AG20443 (cell line): ENCODE data around the gene MAP3K20.
A peak's percentile ranks its signal among the peaks of the same experiment; 100 is the strongest.
"Not testable (repeated sequence)": the region's sequence is repeated elsewhere in the genome, so short reads cannot be mapped to it uniquely, and the experiment has no call there.

Experiments
- DNase-seq: peaks from one replicate; pipeline ENCODE4 v3.0.0; 2012; ENCODE audit warnings: low spot score, mixed read lengths

Gene MAP3K20

DNA sequence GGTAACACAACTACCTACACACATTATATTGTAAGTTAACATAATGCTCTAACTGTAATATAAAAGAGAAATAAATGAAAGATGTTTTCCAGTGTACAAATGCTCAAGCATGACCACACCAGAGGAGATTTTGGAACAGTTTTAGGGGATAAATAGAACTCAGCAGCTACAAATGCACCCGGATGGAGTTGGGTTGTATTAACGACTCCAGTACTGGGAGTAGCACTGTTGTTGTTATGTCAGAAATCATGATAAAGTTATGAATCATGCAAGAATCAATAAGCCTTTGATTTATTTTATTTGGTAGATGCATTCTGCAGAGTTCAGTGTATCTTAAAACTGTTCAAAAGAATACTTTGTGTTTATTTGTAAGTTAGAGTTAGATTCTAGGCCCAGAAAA lies 126.9 kb downstream of the MAP3K20 start:
- DNase-seq = no peak

DNA sequence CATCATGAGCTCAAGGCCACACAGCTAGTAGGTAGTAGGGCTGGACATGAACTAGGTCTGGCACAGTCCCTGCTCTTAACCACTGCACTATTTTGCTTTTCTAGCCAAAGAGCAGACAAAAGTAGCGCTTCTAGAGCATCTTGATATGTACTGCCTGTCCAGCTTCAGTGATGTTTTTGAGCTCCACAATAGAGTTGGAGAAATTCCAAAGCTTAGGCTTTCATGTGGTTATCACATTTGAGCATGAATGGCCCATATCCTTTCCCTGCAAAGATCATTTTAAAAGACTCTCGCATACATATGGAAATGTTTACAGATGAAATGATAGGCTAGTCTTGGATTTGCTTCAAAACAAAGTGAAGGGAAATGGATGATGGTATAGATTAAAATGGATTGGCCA lies 128.7 kb downstream of the MAP3K20 start:
- DNase-seq = no peak

DNA sequence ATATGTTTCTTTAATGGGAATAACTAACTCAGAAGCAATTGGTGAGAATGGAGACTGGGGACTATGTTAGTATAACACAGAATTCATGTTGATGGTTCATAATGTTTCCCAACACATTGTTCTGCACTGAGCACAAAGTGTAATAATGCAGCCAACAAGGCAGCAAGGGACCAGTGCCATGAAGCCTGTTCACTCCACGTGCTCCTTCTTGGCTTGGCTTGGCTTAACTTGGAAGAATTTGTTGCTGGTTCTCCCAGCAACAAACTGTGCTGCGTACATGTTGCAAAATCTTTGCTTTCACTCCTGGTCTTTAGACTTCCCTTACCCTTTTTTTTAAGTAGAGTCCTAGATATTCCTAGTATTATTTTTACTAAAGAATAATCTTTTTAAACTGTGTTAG lies 129.7 kb downstream of the MAP3K20 start:
- DNase-seq = peak; percentile 80

DNA sequence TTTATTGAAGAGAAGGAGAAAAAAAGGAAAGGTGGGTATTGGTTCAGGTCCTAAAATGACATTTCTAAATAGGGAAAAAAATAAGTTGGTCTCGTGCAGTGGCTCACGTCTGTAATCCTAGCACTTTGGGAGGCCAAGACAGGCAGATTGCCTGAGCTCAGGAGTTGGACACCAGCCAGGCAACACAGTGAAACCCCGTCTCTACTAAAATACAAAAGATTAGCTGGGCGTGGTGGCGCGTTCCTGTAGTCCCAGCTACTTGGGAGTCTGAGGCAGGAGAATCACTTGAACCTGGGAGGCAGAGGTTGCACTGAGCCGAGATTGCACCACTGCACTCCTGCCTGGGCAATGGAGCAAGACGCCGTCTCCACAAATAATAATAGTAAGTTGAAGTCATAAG lies 131.5 kb downstream of the MAP3K20 start:
- not testable (repeated sequence) for DNase-seq

DNA sequence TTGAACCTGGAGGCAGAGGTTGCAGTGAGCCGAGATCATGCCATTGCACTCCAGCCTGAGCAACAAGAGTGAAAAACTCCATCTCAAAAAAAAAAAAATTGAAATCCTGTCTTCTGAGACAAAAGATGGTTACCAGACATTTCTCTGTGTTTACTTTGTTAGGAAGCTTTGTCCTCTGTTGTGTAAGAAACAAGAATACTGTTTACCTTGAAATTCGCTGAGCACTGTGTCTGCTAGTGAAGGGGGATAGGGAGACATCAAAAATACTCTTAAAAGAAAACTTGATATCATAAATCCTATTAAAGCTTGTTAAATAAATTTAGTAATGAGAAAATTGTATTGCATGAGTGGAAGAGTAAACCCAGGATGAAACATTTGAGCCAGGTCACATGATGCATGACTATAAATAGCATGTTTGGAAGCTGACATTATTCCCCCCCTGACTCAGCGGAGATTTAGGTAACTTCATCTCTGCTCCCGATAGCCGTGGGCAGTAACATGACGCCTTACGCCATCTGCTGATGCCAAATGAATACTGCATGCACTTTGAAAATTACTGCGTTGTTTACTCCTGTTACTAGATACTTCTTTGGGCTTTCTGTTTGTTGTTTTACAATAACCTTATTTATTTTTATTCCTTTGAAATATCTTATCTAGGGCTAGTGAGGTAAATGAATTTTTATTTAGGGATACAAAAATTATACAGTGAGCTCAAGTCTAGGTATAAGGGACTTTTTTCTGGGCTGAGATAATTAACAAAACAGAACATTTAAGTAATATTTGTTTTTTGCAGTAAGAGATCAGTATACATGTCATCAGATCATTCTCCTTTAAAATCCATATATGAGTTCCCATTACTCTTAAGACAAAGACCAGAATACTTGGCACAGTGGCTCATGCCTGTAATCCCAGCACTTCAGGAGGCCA lies 134.9 kb downstream of the MAP3K20 start:
- DNase-seq = peak; percentile 91

DNA sequence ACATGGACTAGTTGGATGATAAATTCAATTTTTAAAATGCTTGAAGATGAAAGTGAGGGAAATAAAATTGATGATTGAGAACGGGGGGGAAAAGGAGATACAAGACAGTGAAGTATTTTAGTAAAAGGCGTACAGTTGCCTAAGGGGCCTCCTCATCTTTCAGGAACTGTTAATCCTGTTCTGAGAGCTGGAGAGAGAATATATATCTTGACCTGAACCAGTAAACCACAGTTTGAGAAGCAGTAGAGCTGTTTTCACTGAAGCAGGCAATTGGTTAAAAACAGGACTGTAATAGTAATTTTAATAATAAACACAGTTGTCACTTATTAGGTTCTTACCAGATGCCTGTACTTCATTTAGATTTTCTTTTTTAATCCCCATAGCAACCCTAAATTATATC lies 137.5 kb downstream of the MAP3K20 start:
- no peak for DNase-seq

DNA sequence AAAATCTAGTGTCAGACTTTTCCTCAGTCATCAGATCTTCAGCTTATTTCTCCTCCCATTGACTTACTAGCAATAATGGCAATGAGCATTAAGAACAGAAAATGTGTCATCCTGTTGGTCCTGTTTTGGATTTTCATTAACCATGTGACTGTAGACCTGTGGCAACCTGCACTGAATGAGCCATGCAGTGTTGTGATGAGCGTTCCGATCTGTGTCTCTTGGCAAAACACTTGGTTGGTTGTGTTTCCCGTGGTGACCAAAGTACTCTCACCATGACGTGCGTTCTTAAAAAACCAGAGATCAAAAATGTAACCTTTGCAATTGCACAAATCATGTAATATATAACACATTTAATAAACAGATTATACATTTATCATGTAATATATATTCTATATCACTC lies 138.6 kb downstream of the MAP3K20 start:
- DNase-seq = no peak

DNA sequence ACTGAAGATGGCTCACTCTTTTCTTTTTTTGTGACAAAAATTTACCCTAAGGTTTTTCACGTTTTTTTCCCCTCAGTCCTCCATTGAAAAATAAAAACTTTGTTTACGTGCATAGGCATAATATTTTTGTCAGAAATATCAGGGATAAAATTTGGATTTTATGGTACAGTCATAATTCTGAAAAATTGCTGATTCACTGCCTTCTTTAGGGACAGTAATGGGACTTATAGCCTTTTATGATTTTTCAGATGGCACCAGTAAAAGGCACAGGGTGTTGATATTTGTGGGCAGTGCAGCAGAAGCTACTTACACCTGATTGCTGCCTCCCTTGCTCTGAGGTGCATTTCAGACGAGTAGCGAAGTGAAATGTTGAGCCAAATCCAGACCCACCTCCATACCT lies 139.7 kb downstream of the MAP3K20 start:
- DNase-seq = no peak

DNA sequence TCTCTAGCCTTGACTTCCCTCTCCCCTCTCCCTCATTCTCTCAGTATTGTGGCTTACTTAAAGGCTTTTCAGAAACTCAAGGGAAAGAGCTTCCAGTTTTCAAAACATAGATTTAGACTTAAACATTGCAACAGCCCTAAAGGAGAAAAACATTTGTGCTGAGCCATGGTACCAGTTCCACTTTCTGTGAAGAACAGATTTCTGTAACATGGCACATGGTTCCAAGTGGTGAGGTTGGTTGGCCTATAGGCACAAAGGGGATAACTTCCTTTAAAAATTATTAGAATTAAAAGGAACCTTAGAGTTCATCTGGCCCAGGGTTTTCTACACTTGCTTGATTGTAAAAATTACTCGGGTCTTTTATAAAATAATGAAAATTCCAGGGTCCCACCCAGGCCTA lies 140.4 kb downstream of the MAP3K20 start:
- no peak for DNase-seq

DNA sequence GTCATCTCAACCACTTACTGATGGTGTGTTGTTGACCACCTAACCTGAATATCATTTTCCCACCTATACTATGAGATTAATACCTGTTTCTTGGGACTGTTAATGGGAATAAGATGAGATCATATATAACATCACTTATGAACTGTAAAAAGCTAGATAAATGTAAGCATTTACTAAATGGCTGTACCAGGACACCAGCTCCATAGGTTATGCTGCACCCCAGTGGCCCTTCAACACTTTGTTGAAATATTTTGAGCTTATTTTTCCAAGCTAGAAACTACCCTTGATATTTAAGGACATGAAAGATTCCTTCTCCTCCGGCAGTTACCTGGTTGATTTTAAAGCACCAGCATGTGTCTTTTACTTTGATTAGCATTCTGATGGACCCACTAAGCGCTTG lies 141.0 kb downstream of the MAP3K20 start:
- DNase-seq = no peak

DNA sequence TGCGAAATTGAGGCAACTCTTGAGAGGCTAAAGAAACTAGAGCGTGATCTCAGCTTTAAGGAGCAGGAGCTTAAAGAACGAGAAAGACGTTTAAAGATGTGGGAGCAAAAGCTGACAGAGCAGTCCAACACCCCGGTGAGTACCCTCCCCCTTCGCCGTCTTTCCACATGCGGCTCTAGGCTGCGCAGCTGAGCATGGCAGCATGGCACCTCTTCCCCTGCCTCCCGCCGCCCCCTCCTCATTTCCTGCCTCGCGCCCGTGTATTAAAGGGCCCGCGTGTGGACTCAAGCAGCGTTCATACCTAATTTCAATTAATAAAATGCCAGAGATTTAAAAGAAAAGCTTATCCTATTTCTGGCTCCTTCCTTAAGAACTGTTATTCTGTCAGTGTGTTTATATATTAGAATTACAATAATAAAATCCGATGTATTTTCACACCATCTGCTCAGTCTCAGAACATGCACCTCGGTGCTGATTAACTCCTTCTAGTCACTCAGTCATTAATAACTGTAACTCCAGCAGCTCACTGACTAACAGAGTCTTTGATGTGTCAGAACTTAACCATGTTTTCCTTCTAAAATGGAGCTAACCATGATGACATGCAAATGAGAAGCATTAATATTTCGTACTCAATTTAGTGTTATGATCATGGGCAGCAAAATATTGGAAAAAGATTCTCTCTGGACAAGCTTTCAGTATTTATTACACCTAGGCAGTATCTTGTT lies 141.6 kb downstream of the MAP3K20 start:
- DNase-seq = no peak

DNA sequence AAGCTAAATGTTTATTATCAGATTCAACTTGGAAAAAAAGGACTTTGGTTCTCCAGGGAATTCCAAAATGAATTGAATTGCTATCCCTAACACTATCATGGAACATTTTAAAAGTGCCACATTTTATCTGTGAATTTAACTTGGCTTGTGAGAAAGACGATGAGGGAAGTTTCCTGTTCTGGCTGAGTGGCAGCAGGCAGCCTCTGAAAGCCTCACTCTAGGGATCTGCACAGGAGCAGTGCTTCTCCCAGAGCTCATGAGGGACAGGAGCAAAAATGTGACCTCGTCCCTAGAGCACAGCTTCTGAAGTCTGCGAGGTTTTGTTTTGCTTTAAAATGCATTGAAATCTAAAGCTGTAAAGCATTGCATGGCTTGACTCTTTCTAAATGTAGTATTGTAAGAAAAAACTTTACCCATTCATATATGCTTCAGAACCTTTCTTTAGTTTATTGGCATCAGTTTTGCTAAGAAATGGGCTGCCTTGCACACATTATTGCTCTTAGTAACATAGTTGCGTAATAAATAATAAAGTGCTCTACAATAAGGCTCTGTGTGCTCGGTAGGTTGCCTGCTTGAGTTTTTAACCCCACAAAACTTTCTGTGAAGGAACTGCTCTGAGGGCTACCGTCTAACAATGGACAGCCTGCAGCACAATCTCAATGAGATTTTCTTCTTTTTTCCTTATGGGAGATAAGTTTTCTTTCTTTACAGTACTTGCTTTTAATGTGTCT lies 142.8 kb downstream of the MAP3K20 start:
- no peak for DNase-seq

DNA sequence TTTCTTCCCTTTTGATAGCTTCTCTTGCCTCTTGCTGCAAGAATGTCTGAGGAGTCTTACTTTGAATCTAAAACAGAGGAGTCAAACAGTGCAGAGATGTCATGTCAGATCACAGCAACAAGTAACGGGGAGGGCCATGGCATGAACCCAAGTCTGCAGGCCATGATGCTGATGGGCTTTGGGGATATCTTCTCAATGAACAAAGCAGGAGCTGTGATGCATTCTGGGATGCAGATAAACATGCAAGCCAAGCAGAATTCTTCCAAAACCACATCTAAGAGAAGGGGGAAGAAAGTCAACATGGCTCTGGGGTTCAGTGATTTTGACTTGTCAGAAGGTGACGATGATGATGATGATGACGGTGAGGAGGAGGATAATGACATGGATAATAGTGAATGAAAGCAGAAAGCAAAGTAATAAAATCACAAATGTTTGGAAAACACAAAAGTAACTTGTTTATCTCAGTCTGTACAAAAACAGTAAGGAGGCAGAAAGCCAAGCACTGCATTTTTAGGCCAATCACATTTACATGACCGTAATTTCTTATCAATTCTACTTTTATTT lies 145.6 kb downstream of the MAP3K20 start:
- no peak for DNase-seq

DNA sequence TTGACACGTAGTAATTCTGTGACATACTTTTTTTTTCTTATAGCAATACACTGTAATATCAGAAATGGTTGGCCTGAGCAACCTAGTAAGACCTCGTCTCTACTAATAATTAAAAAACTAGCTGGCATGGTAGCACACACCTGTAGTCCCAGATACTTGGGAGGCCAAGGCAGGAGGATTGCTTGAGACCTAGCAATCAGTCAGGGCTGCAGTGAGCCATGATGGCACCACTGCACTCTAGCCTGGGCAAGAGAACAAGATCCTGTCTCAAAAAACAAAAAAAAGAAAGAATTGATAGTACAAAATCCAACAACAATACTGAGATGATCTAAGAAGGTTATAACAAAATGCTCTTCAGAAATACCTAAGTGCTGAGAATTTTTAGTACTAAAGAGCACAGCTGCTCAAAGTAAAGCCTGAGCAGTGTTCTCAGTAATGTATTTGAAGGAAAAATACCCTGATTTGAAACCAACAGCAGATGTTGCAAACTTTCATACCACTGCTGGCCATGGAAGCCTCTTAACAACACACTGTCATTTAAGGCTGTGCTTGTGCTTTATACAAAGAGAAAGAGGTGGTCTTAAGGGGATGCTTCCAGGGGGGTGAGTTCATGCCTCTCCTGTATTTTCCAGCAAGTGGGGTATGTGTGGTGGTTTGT lies 146.4 kb downstream of the MAP3K20 start:
- DNase-seq = no peak

DNA sequence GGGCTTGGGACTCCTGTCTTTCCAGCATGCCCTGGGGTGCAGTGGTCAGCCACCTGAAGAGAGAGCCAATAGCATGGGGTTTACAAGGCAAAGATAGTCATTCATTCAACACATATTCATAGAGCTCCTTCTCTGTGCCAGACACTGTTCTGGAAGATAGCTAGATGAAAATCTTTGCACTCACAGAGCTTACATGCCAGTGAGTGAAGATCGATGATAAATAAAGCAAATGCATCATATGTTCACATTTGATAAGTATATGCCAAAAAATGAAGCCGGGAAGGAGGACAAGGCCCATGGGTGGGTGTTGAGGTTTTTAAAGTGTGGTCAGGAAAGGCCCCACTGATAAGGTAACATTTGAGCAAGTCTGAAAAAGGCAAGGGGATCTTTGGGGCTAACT lies 148.2 kb downstream of the MAP3K20 start:
- DNase-seq = no peak

DNA sequence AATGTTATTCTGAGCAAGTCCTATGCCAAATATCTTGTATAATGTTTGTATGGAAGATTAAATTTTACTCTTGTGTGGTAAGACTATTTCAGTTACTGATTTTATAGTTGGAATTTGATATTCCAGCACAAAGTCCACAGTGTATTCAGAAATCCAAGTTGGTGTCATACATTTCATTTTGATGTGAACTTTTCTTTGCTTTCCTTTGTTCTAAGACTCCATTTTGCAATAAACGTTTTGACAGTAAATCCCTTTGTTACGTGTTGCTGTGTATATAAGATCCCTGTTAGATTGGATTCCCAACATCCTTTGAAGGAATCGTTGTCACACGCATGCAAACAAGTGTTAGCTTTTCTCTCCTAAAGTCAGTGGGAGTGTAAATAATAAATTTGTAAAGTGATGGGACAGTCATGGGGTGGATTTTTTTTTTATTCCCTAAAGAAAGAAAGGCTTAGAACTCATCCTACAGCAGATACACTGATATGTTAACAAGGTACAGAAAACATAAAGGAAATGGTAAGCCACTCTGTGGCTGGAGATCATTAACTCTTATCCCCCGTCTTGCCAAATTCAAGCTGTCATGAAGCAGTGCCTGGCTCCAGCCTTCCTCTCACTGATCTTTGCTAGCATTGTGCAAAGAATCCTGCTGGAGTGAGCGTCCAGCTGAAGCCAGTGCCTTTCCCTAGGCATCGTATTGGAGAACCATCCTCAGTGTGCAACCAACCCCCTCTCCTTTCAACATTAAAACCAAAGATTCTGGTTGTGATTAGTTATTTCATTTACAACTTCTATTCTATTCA lies 151.5 kb downstream of the MAP3K20 start:
- DNase-seq = no peak

DNA sequence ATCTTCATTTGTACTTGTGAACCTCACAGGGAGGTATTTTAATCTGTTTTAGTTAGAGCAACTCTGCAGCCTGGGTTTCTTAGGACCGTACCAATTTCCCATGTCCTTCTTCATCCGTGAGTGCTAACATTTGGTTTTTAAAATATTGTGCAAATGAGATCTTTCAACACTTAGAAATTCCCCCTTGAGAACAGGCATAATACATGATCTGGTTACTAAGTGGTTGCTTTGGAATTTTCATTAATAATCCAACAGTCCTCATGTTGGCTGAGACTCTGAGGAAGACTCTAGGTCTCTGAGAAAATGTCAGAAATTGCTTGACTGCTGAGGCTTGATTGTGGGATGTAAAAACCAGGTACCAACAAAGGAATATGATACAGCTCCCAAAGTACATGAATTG lies 153.4 kb downstream of the MAP3K20 start:
- no peak for DNase-seq

DNA sequence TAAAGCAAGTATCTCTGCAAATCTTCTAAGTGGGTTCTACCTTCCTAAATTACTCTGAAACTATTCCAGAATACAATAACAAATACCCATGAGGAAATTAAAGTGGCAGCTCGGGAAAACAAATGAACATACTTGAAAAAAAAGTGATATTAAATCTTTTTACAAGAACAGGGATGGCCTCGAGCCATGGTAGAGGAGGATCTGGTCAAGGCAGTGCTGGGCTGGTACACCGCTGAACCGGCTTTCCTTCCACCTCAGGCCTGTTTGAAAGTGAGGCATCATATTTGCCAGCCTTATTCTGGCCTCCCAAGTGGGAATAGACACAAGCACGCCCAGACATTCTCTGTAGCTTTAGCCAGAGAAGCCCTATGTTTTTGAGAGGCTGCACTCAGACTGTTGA lies 154.5 kb downstream of the MAP3K20 start:
- DNase-seq = no peak

DNA sequence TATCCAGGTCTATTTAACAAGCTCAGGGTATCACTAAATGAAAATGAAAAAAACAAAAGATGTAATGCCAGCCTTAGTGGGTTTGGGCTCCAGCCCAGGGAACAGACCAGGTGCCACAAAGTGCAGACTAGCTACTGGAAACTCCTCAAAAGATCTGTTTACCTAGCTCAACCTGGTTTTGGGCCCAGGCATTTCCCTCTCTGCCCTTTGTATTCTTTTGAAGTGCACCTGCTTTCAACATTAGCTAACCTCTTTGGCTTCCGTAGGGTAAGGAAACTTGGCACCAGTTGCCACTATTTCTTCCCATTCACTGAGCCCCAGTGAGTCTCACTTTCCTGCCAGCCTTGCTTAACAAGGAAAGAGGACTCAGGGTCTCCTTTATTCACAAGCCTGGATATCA lies 155.4 kb downstream of the MAP3K20 start:
- DNase-seq = no peak

DNA sequence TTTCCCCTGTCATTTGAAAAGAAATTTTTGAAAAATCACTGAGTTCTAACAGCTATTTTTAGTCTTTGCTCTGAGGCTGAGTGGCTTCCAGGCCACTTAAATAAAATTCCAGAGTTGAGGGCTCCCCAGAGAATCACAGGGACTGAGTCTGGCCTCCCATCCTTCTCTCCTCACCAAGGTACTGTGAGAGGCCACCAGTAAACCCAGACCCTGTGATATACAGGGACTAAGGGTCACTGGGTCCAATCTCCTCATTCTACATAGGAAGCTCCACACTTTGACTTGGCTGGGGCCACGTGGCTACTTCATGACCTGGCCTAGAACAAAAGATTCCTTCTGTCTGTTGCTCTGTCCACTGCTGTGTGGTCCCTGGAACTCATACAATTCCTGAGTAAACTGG lies 155.8 kb downstream of the MAP3K20 start:
- DNase-seq = no peak
